ENCODE measurements around the gene METAP1D.

METAP1D gene

GRCh38 chr2:172128484-172128883 lies 128.7 kb downstream of the METAP1D start:
- H3K9me3 ChIP-seq (ENCODE audit: severe bottlenecking), result no peaks in the 10 kb centered on the region
- no peak overlapping the region for H3K27ac ChIP-seq
- no peaks in the 10 kb centered on the region for H3K27me3 ChIP-seq (ENCODE audit: insufficient read depth, low read depth, severe bottlenecking)
- no peaks in the 10 kb centered on the region for H3K36me3 ChIP-seq
- no peak for TF ChIP-seq CTCF (IDR thresholded peaks at IDR 0.05; ENCODE audit: low read depth, low read length)
- no peak for DNase-seq
- no peak overlapping the region for H3K4me3 ChIP-seq (ENCODE audit: low read depth, low read length)

GRCh38 chr2:172129404-172129803 lies 129.7 kb downstream of the METAP1D start:
- DNase-seq, result no peak
- H3K4me3 ChIP-seq (ENCODE audit: low read depth, low read length), result no peak overlapping the region
- no peak overlapping the region for H3K27ac ChIP-seq
- TF ChIP-seq CTCF (IDR thresholded peaks at IDR 0.05; ENCODE audit: low read depth, low read length), result no peak
- no peaks in the 10 kb centered on the region for H3K27me3 ChIP-seq (ENCODE audit: insufficient read depth, low read depth, severe bottlenecking)
- no peaks in the 10 kb centered on the region for H3K9me3 ChIP-seq (ENCODE audit: severe bottlenecking)
- no peaks in the 10 kb centered on the region for H3K36me3 ChIP-seq

Data from WERI-Rb-1 (cell line).